Stimulated activated CD4-positive, alpha-beta T cell treated with anti-CD3 and anti-CD28 coated beads, Interleukin-1b, Interleukin-23, amount 100 ng/mL, for 24 hours (primary cell): Measurements from ENCODE around the gene CDKAL1.
"Not testable (repeated sequence)": the region's sequence is repeated elsewhere in the genome, so short reads cannot be mapped to it uniquely, and the experiment has no call there.

Experiments used
- DNase-seq, 4 experiments: peaks; one replicate each; pipeline ENCODE4 v3.0.0-alpha.2; 2020; ENCODE audit warnings: low read depth in 4 of 4, low spot score in 1 of 4

Gene CDKAL1

GRCh38 chr6:20909621-20910020 lies 375.4 kb downstream of the CDKAL1 start:
- DNase-seq, result no peak

DNA sequence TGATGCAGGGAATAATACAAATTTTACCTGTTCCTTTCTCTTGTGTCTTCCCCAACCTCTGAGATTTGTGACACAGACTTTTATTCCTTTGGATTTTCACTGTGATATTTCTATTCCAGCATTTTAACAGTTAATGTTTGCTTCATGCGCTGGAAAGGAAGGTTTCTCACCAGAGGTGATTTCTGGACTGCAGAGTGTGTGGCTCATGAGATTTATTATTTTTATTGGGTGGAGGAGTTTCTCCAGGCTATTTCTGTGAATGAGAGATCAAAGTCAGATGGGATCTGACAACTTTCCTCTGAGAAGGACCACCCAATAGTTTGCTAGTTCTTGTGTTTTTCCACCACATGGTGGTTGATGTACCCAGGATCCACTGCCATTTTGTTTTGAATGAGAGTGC lies 377.5 kb downstream of the CDKAL1 start:
- DNase-seq, result no peak

DNA sequence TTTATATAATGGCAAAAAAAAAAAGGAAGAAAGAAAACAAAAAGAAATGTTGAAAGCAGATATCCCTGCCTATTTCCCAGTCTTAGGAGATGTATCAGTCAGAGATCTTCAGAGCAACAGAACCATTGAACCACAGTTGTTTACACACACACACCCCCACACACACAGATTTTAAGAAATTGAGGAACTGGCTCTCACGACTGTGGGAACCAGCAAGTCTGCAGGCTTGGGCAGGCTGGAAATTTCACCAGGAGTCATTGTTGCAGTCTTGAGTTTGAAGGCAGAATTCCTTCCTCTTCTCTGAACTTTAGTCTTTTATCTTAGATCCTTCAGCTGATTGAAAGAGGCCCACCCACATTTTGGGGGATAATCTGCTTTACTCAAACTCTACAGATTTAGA lies 380.9 kb downstream of the CDKAL1 start:
- DNase-seq, result no peak

- DNase-seq, result no peak
These were observed 381.4 kb downstream of the CDKAL1 start for GRCh38 chr6:20915626-20916025.

DNA sequence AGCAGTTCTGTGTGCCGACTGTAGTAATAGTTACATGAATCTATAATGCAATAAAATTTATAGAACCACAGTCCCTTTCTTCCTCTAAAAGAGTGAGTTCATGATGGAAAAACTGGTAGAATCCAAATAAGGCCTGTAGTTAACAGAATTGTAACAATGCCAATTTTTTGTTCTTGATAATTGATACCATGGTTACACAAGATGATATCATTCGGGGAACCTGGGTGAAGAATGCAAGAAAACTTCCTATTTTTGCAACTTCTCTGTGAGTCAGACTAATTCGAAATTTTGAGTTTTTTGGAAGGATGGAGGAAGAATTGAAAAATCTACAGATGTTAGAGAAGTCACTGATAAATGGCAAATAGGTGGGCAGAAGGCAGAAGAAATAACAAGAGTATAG lies 381.8 kb downstream of the CDKAL1 start:
- DNase-seq, result no peak

GRCh38 chr6:20918868-20919267 lies 384.6 kb downstream of the CDKAL1 start:
- DNase-seq, result no peak

DNA sequence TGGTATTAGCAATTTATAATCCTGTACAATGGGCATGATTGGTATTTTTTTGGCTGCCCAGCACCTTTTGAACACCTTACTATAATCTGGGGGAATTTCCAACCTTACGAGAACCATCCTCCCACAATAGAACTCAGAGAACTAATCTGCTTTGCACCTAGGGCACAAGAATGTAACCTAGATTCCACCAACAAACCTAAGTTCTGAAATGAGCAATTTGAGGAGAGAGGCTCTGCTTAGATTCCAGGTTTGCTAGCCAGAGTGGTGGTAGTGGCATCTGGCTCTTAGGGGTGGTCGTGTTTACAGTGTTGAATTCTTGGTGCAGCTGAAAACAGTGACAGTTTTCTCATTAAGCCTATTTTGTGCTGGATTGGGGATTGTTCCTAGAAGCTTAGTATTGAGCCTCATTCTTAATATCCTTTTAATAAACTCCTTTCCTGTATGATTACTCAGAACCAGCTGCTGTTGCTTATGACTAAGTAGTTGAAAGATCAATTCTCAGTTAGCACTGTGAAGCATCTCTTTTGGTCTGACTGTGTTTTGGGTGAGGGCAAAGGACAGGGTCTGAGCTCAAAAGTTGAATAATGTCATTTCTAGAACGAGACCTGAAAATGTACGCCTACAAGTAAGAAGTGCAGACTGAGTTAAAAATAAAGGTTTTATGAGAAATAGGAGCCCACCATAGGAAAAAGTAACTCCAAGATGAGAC lies 385.6 kb downstream of the CDKAL1 start:
- no peak for DNase-seq

- no peak for DNase-seq
These were observed 387.3 kb downstream of the CDKAL1 start for GRCh38 chr6:20921578-20921977.

GRCh38 chr6:20922743-20923142 lies 388.5 kb downstream of the CDKAL1 start:
- DNase-seq, result no peak

- not testable (repeated sequence) for DNase-seq
These were observed 389.8 kb downstream of the CDKAL1 start for GRCh38 chr6:20924094-20924493.

GRCh38 chr6:20924911-20925543 lies 390.8 kb downstream of the CDKAL1 start:
- DNase-seq, result no peak

DNA sequence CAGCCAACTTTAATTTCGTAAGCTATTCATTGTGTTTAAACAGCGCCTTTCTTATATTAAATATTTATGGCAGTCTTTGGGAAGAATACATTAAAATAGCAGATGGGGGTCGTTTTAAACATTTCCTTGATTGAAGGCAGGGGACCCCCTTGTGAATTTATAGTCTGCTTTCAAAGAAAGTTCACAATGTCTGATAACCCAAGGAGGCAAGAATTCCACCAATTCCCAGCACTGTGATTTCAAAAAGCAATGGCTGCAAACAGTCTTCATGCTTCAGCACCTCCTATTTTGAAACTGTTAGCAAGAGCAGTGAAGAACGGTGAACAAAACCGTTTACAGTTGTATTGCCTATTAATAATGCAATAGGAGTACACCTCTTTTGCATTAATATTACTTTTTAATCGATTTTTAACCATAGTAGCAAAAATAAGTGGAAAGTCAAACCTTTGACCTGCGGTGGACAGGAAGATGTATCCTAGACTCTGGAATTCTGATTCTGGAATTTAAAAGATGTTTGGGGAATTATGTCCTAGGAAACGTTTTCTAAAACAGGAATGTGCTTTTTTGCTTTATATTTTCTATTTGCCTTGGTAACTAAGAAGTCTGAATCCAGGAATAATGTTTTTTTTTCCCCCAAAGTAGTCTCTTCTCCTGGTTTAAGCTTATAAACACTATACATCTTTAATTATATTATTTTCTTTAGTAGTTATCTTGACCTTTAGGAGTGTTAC lies 393.0 kb downstream of the CDKAL1 start:
- no peak for DNase-seq

DNA sequence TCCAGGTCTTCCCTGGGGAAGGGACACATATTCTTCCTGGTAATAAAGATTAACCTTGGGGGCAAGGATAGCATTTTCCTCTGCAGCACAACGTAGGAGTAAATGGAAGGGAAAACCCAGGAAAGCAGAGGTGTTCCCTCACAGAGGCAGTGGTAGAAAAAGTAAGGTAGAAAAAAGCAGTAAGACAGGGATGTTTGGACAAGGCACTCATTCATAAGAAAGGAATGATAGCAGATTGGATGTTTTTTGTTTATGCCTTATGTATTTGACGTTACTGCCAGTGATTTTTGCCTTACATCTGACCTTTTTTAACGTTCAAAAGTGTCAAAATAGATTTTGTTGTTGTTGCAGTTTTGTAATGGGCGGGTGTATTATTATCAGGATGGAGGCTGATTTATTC lies 395.0 kb downstream of the CDKAL1 start:
- DNase-seq, result no peak

DNA sequence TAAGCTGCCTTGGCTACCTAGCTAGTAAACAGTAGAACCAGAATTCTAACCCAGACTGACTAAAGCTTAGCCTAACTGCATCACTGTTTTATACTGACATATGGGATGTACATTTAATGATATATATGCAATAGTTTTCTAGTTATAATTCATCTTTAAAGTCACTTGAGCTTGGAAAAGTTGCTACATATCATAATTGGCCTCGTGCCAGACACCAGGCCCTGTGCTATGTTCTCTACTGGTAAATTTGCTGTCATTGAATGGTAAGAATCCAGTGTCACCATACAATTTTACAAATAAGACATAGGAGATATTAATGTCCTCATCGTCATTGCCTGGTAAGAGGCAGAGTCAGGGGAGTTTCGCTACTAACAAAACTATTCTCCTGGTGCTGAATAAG lies 396.8 kb downstream of the CDKAL1 start:
- DNase-seq, result no peak

DNA sequence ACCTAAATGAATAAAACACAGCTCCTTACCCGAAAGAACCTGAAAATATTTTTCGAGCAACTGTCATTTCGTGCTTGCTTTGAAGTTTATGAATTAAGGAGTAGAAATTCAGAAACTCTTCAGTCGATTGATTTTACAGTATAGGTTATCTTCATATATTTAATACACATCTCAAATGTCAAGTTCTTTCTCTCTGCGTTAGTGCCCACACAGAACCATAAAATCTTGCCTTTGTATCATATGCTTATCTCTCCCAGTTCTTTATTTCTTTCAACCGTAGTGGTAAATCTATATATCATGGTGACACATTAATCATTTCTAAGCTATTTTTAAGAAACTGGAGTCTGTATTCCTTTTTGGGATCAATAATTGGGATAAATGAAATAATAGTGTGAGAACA lies 397.5 kb downstream of the CDKAL1 start:
- no peak for DNase-seq

DNA sequence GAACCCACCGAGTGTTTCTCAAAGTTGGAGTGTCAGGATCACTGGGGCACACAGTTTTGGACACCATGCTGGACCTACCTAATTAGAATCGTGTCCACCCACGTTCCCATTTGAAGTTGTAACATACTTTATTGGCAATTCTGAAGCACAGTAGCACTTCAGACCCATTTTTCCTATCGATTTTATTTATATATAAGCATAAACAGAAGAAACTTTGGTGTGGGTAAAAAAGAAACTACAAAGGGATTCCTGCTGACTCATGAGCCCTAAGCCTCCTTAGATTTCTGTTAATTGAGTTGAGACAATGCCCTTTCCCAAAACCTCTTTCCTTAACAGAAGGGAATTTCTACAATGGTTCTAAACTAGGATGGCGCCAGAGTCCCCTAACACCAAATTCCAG lies 398.0 kb downstream of the CDKAL1 start:
- DNase-seq, result no peak

DNA sequence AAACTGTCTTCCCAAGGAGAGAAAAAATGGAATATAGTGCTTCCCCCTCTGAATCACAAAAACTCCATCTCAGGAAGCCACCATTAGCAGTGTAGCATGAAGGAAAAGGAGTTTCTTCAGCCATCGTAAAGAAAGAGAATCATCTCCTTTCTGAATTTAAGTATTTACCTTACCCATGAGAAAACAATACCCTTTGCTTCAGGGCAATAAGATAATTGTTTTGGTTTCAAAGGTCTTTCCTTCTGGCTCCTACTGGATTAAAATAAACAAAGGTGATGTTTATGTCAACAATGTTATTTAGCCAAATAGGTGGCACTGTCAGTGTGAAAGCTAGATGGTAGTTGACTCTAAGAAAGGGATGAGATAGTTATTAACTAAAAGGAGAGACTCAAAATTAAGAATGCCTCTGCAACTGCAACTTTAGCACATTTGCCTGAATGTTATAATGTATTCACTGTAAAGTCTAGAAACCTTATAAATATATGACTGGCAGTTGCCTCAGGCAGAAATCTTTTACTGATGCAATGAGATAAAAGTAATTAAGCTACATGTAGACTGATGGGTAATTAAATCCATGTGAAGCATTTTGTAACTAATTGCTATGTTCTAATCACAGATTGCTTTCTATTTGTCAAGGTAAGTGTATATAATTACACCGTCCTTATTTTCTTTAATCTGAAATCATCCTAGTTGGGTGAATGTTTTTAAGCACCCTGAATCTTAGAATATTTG lies 399.0 kb downstream of the CDKAL1 start:
- no peak for DNase-seq

- DNase-seq, result no peak
These were observed 402.7 kb downstream of the CDKAL1 start for GRCh38 chr6:20936949-20937348.

GRCh38 chr6:20939161-20939775 lies 405.0 kb downstream of the CDKAL1 start:
- no peak for DNase-seq

DNA sequence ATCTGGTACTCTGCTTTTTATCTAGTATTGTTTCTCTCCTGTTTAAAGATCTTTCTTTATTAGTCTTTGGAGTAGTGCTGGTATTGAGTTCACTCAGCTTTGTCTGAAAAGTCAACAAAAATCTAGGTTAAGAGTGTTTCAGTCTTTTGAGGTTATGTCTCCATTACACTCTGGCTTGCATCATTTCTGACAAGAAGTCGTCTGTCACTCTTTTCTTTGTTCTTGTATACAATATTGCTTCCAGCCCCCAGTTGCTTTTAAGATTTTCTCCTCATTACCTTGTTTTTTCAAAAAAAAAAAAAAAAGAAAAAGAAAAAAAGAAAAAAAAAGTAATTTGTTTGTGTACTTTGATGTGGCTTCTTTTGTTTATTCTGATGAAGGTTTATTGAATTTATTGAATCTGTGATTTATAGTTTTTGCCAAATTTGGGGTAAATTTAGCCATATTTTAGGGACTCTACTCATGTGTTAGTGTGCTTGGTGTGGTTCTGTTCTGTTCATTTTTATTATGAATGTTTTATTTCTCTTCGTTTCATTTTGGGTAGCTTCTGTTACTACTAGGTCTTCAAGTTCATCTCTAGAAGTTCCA lies 408.9 kb downstream of the CDKAL1 start:
- DNase-seq, result no peak

DNA sequence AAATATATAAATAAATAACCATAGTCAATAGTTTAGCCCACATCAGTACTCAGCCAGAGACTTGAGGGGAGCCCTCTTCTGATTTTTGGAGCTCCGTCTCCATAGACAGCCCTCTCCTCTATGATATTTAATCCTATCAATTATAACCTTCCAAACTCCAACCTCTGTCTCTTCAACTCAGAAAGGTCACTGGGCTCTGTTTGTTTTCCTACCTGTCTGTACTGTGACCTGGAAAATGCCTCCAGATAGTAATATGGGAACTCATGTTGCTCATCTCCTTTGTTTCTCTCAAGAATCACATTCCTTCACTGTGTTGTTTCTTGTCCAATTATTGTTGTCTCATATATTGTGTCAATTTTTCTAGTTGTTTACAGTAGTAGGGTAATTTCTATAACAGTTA lies 409.7 kb downstream of the CDKAL1 start:
- no peak for DNase-seq
